T-helper 17 cell (primary cell): ENCODE measurements around the gene ZDHHC9. TPM values are rescaled to one million over a fixed set of nuclear protein-coding genes. Genes with fewer than 3 reads are reported as not detected.

ENCODE experiments used
- ATAC-seq: fragments of 150-1000 bp; cut with Tn5 transposase; 2 replicates; pipeline ENCODE4 v1.10.0; 2021; ENCODE audit warnings: mild to moderate bottlenecking, moderate library complexity
- DNase-seq, 3 donors: peaks; one replicate each; pipeline versions ENCODE4 v3.0.0 to v3.0.0-alpha.2; 2020 to 2021
- H3K9me3 ChIP-seq: one replicate; pipeline ENCODE4 v1.7.0; 2013; ENCODE audit warnings: low read length, mild to moderate bottlenecking; ENCODE audit not compliant: control insufficient read depth, poor library complexity, severe bottlenecking
- H3K27ac Mint-ChIP-seq: one replicate; pipeline ENCODE4 v1.8.0; 2022; ENCODE audit warnings: mild to moderate bottlenecking, moderate library complexity, mixed read lengths
- H3K27me3 Mint-ChIP-seq: one replicate; pipeline ENCODE4 v1.8.0; 2022; ENCODE audit warnings: mixed read lengths
- H3K36me3 Mint-ChIP-seq: one replicate; pipeline ENCODE4 v1.8.0; 2022; ENCODE audit warnings: low read depth, mixed read lengths
- H3K4me1 Mint-ChIP-seq: one replicate; pipeline ENCODE4 v1.8.0; 2022; ENCODE audit warnings: mild to moderate bottlenecking, mixed read lengths
- H3K4me3 Mint-ChIP-seq: one replicate; pipeline ENCODE4 v1.8.0; 2022; ENCODE audit warnings: mild to moderate bottlenecking, moderate library complexity, mixed read lengths
- total RNA-seq, 4 donors: library from RNA in 2 of 4; stranded (reverse) in 2 of 4; gene quantifications; one replicate each; pipeline ENCODE4 v1.2.3 and lab custom pipeline; 2022 to 2026

The ZDHHC9 gene
- total RNA-seq, 2 donors from 2014 or later: 5.0 to 5.5 TPM

GRCh38 chrX:129808158-129808828 is 35.4 kb downstream of the ZDHHC9 start:
- peaks cover 6% of the 10 kb centered on the region for H3K4me1 Mint-ChIP-seq
- ATAC-seq: no peak
- H3K27me3 Mint-ChIP-seq: no peaks in the 10 kb centered on the region
- no peak for DNase-seq
- H3K9me3 ChIP-seq: no peaks in the 10 kb centered on the region
- no peak overlapping the region for H3K4me3 Mint-ChIP-seq
- no peaks in the 10 kb centered on the region for H3K36me3 Mint-ChIP-seq
- no peak overlapping the region for H3K27ac Mint-ChIP-seq

DNA sequence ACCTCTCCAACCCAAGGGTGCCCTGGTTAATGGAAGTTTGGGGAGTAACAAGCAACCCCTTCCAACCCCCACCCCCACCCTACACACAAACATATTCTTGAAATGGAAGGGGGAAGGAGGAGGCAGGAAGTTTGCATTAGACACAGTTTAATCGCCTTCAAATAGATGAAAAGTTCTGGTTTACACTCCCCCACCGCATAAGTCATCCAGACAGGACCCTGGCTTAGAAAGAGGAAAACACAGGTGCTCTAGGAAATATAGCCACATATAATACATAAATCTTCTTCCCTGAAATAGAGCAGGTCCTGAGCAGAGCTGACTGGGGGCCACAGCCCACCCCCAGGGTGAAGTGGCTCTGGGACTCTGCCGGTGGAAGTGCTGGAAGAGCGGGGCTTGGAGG is 38.9 kb downstream of the ZDHHC9 start:
- ATAC-seq: no peak
- no peaks in the 10 kb centered on the region for H3K27me3 Mint-ChIP-seq
- no peak overlapping the region for H3K27ac Mint-ChIP-seq

GRCh38 chrX:129802863-129803262 is 40.8 kb downstream of the ZDHHC9 start:
- peaks cover 4% of the 10 kb centered on the region for H3K4me1 Mint-ChIP-seq
- no peaks in the 10 kb centered on the region for H3K9me3 ChIP-seq
- no peaks in the 10 kb centered on the region for H3K27me3 Mint-ChIP-seq
- ATAC-seq (no peak), DNase-seq (no peak)
- H3K4me3 Mint-ChIP-seq: no peak overlapping the region
- no peak overlapping the region for H3K27ac Mint-ChIP-seq
- no peaks in the 10 kb centered on the region for H3K36me3 Mint-ChIP-seq

More for the DNA sequence above, 38.9 kb downstream of the ZDHHC9 start:
- Mint-ChIP-seq H3K4me1 (peaks cover 6% of the 10 kb centered on the region), H3K36me3 (no peaks in the 10 kb centered on the region), H3K4me3 (no peak overlapping the region)
- no peaks in the 10 kb centered on the region for H3K9me3 ChIP-seq
- DNase-seq: no peak

DNA sequence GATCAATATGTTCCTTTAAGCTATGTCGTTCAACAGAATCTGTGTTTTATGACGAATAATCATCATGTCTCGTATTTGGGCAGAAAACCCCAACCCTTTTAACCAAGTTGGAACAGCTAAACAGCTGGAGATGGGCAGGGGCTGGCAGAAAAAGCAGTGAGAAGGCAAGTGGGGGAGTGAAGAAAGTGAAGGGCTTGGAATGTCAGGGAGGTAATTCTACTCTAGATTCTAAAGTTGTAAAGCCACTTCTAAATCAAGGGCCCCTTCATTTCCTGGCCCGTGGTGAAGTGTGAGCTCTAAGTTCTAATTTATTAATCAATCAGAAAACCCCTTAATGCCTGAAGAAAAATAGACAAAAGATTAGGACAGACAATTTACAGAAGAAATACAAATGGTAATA is 43.5 kb downstream of the ZDHHC9 start:
- ATAC-seq (no peak), DNase-seq (no peak)
- H3K27ac Mint-ChIP-seq: peak overlapping the region; percentile 73

GRCh38 chrX:129798888-129799287 is 44.8 kb downstream of the ZDHHC9 start:
- Mint-ChIP-seq H3K27me3 (no peaks in the 10 kb centered on the region), H3K36me3 (no peaks in the 10 kb centered on the region), H3K4me3 (no peak overlapping the region), H3K27ac (peak overlapping the region; percentile 73), H3K4me1 (peaks cover 6% of the 10 kb centered on the region)
- no peaks in the 10 kb centered on the region for H3K9me3 ChIP-seq
- ATAC-seq (peak; percentile 42), DNase-seq (no peak)

More for the DNA sequence above, 43.5 kb downstream of the ZDHHC9 start:
- no peaks in the 10 kb centered on the region for H3K36me3 Mint-ChIP-seq
- H3K4me1 Mint-ChIP-seq: peaks cover 6% of the 10 kb centered on the region
- no peaks in the 10 kb centered on the region for H3K9me3 ChIP-seq
- H3K4me3 Mint-ChIP-seq: no peak overlapping the region
- H3K27me3 Mint-ChIP-seq: no peaks in the 10 kb centered on the region

GRCh38 chrX:129798456-129798855 is 45.2 kb downstream of the ZDHHC9 start:
- no peaks in the 10 kb centered on the region for H3K27me3 Mint-ChIP-seq
- no peak overlapping the region for H3K4me3 Mint-ChIP-seq
- H3K4me1 Mint-ChIP-seq: peaks cover 6% of the 10 kb centered on the region
- ATAC-seq: peak; percentile 6
- DNase-seq: no peak
- H3K27ac Mint-ChIP-seq: peak overlapping the region; percentile 73
- no peaks in the 10 kb centered on the region for H3K9me3 ChIP-seq
- no peaks in the 10 kb centered on the region for H3K36me3 Mint-ChIP-seq

GRCh38 chrX:129797251-129797906 is 46.3 kb downstream of the ZDHHC9 start:
- no peaks in the 10 kb centered on the region for H3K36me3 Mint-ChIP-seq
- no peak for ATAC-seq

GRCh38 chrX:129795584-129795983 is 48.1 kb downstream of the ZDHHC9 start:
- ATAC-seq (no peak), DNase-seq (no peak)
- H3K27me3 Mint-ChIP-seq: no peaks in the 10 kb centered on the region
- H3K27ac Mint-ChIP-seq: no peak overlapping the region
- no peaks in the 10 kb centered on the region for H3K9me3 ChIP-seq
- H3K36me3 Mint-ChIP-seq: no peaks in the 10 kb centered on the region
- H3K4me3 Mint-ChIP-seq: no peak overlapping the region
- H3K4me1 Mint-ChIP-seq: peaks cover 6% of the 10 kb centered on the region

More at GRCh38 chrX:129797251-129797906, 46.3 kb downstream of the ZDHHC9 start:
- DNase-seq: no peak
- H3K9me3 ChIP-seq: no peaks in the 10 kb centered on the region
- Mint-ChIP-seq H3K4me1 (peaks cover 6% of the 10 kb centered on the region), H3K27me3 (no peaks in the 10 kb centered on the region), H3K4me3 (no peak overlapping the region), H3K27ac (no peak overlapping the region)

GRCh38 chrX:129793604-129794191 is 50.0 kb downstream of the ZDHHC9 start:
- DNase-seq: no peak
- peaks cover 2% of the 10 kb centered on the region for H3K4me1 Mint-ChIP-seq
- ATAC-seq: no peak
- H3K27ac Mint-ChIP-seq: no peak overlapping the region
- no peaks in the 10 kb centered on the region for H3K27me3 Mint-ChIP-seq
- no peaks in the 10 kb centered on the region for H3K9me3 ChIP-seq
- no peak overlapping the region for H3K4me3 Mint-ChIP-seq
- no peaks in the 10 kb centered on the region for H3K36me3 Mint-ChIP-seq

- H3K9me3 ChIP-seq: no peaks in the 10 kb centered on the region
- H3K27me3 Mint-ChIP-seq: no peaks in the 10 kb centered on the region
- peaks cover 2% of the 10 kb centered on the region for H3K4me1 Mint-ChIP-seq
- no peak overlapping the region for H3K4me3 Mint-ChIP-seq
- DNase-seq (no peak), ATAC-seq (no peak)
- H3K27ac Mint-ChIP-seq: no peak overlapping the region
- H3K36me3 Mint-ChIP-seq: no peaks in the 10 kb centered on the region
Observed at GRCh38 chrX:129792586-129793291, 50.9 kb downstream of the ZDHHC9 start.

- Mint-ChIP-seq H3K4me3 (no peak overlapping the region), H3K27me3 (no peaks in the 10 kb centered on the region), H3K27ac (peak overlapping the region; percentile 29), H3K36me3 (no peaks in the 10 kb centered on the region), H3K4me1 (peaks cover 2% of the 10 kb centered on the region)
- DNase-seq (no peak), ATAC-seq (no peak)
- H3K9me3 ChIP-seq: no peaks in the 10 kb centered on the region
Observed at GRCh38 chrX:129791961-129792570, 51.6 kb downstream of the ZDHHC9 start.

- peaks cover 5% of the 10 kb centered on the region for H3K4me1 Mint-ChIP-seq
- no peaks in the 10 kb centered on the region for H3K27me3 Mint-ChIP-seq
- no peaks in the 10 kb centered on the region for H3K36me3 Mint-ChIP-seq
- ATAC-seq (no peak), DNase-seq (no peak)
- no peaks in the 10 kb centered on the region for H3K9me3 ChIP-seq
- peak overlapping the region; percentile 29 for H3K27ac Mint-ChIP-seq
- no peak overlapping the region for H3K4me3 Mint-ChIP-seq
Observed at GRCh38 chrX:129791336-129791735, 52.4 kb downstream of the ZDHHC9 start.

GRCh38 chrX:129790808-129791207 is 52.9 kb downstream of the ZDHHC9 start:
- no peak for ATAC-seq
- H3K4me3 Mint-ChIP-seq: no peak overlapping the region
- H3K27ac Mint-ChIP-seq: peak overlapping the region; percentile 29
- no peak for DNase-seq
- H3K9me3 ChIP-seq: no peaks in the 10 kb centered on the region
- H3K27me3 Mint-ChIP-seq: no peaks in the 10 kb centered on the region
- H3K36me3 Mint-ChIP-seq: no peaks in the 10 kb centered on the region
- H3K4me1 Mint-ChIP-seq: peaks cover 7% of the 10 kb centered on the region
